ENCODE results near the gene RAD54L. TPM values are rescaled to one million over a fixed set of nuclear protein-coding genes. Genes with fewer than 3 reads are reported as not detected.

The RAD54L gene
- total and polyA plus RNA-seq, 2 of the 4 experiments (the other 2 are of a cell fraction), result 4.8 to 10.6 TPM

DNA sequence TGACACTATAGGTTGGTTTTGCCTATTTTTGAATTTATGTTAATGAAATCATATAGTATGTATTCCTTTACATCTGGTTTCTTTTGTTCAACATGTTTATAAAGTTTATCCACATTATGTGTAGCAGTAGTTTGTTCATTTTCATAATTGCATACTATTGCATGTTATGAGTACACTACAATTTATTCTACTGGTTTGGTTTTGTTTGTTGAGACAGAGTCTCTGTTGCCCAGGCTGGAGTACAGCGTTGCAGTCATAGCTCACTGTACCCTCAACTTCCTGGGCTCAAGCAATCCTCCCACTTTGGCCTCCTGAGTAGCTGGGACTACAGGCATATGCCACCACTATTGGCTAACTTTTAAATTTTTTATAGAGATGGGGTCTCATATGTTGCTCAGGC, 21.0 kb downstream of the RAD54L start:
- ChIA-PET CTCF (no interaction called here), POLR2A (ENCODE audit: unreplicated experiment) (no interaction called here)
- H4K5ac ChIP-seq (ENCODE audit: low read depth, low read length), result no peak overlapping the region
- H4K91ac ChIP-seq (ENCODE audit: insufficient read depth, low read depth, low read length), result no peak overlapping the region
- peaks cover 16% of the 10 kb centered on the region for H3K36me3 ChIP-seq (ENCODE audit: control insufficient read depth, insufficient read depth, low read length)
- H3K9me3 ChIP-seq (ENCODE audit: control insufficient read depth, insufficient read depth, low read length), result no peaks in the 10 kb centered on the region
- no peak overlapping the region for H3K27ac ChIP-seq (ENCODE audit: insufficient read depth, low read length)
- ATAC-seq (ENCODE audit: low read depth), result no peak
- H3K14ac ChIP-seq (replicated peaks; ENCODE audit: low read depth, low read length), result no peak overlapping the region
- H2BK5ac ChIP-seq (ENCODE audit: low read depth, low read length, poor library complexity, severe bottlenecking), result no peak overlapping the region
- no peak for TF ChIP-seq NFE2L2 (IDR thresholded peaks at IDR 0.05; ENCODE audit: low read depth, low read length)
- no peak for TF ChIP-seq MXI1 (IDR thresholded peaks at IDR 0.05; ENCODE audit: borderline replicate concordance, low read depth, low read length)
- no peak for TF ChIP-seq CEBPB (IDR thresholded peaks at IDR 0.05; ENCODE audit: low read depth, low read length)
- no peak for TF ChIP-seq RFX5 (IDR thresholded peaks at IDR 0.05; ENCODE audit: low read depth, low read length)
- no peak for TF ChIP-seq MAZ (IDR thresholded peaks at IDR 0.05; ENCODE audit: borderline replicate concordance, low read depth, low read length)
- no peak for TF ChIP-seq RAD21 (IDR thresholded peaks at IDR 0.05; ENCODE audit: low read length)
- TF ChIP-seq SMC3 (IDR thresholded peaks at IDR 0.05; ENCODE audit: low read depth, low read length), result no peak
- no peak overlapping the region for H2BK15ac ChIP-seq (ENCODE audit: low read depth, low read length)
- in situ Hi-C loops (cut with MboI; ENCODE audit: low sequenced_read_pairs) (no loop called here), intact Hi-C loops (cut with micrococcal nuclease) (no loop called here), dilution Hi-C loops (cut with HindIII; ENCODE audit: low sequenced_read_pairs, unreplicated experiment) (no loop called here)
- no peak overlapping the region for H3K56ac ChIP-seq (ENCODE audit: extremely low read depth, insufficient read depth, low read length)
- no peak overlapping the region for H3K4me3 ChIP-seq (ENCODE audit: insufficient read depth, low read depth, low read length)
- no CpG with 5 or more reads among the region's 1 CpG for WGBS, 2 experiments (ENCODE audit: extremely low coverage in 2 of 2, insufficient read length in 1 of 2)
- no peak overlapping the region for H2BK120ac ChIP-seq (ENCODE audit: low read depth, low read length)
- H2AK9ac ChIP-seq (replicated peaks; ENCODE audit: low read depth, low read length, poor library complexity), result no peak overlapping the region
- H2AK5ac ChIP-seq (ENCODE audit: low read depth, low read length), result no peak overlapping the region
- H3K4ac ChIP-seq (ENCODE audit: low read depth, low read length), result no peak overlapping the region
- no peak overlapping the region for H2BK20ac ChIP-seq (ENCODE audit: low read depth, low read length)
- H3K79me1 ChIP-seq (ENCODE audit: low read depth in 1 of 2, low read length in 2 of 2), result no peaks in the 10 kb centered on the region; a peak in 1 of 4 replicates
- H3K27me3 ChIP-seq (ENCODE audit: control insufficient read depth, insufficient read depth, low read length), result no peaks in the 10 kb centered on the region
- no TSS peak for BruUV-seq (replicated peaks)
- H4K20me1 ChIP-seq (ENCODE audit: insufficient read depth, low read length), result no peaks in the 10 kb centered on the region
- peaks cover 3% of the 10 kb centered on the region; the same call in 1 of the 2 replicates for H3K9me1 ChIP-seq (ENCODE audit: insufficient read depth, low read length)
- no peak overlapping the region for H3K23ac ChIP-seq (ENCODE audit: low read depth, low read length)
- no peak overlapping the region for H3K9ac ChIP-seq (ENCODE audit: low read depth, low read length)
- H4K8ac ChIP-seq (ENCODE audit: low read depth in 2 of 2, low read length in 2 of 2), result no peak overlapping the region
- H3K4me1 ChIP-seq (ENCODE audit: control insufficient read depth, insufficient read depth, low read length), result no peaks in the 10 kb centered on the region
- H3K18ac ChIP-seq (ENCODE audit: low read depth, low read length), result no peak overlapping the region
- no peak overlapping the region for H2AFZ ChIP-seq (replicated peaks; ENCODE audit: low read length, poor library complexity)
- DNase-seq, result no peak
- no peak overlapping the region for H3K4me2 ChIP-seq (ENCODE audit: low read depth, low read length)
